ENCODE measurements around the gene FMO4.
"Not testable (repeated sequence)": the region's sequence is repeated elsewhere in the genome, so short reads cannot be mapped to it uniquely, and the experiment has no call there.

The FMO4 gene

GRCh38 chr1:171313835-171314320 lies at the start of gene FMO4:
Gene FMO4, plus strand, starts transcription at chr1:171314183. Its CDS starts 5,643 bp downstream, at chr1:171319826.
- peak; percentile 96 for DNase-seq

GRCh38 chr1:171265686-171266085 lies 48.3 kb upstream of the FMO4 start:
- no peak for DNase-seq

- DNase-seq: no peak
Observed at GRCh38 chr1:171266930-171267329, 47.1 kb upstream of the FMO4 start.

- DNase-seq: no peak
Observed at GRCh38 chr1:171267391-171267790, 46.6 kb upstream of the FMO4 start.

DNA sequence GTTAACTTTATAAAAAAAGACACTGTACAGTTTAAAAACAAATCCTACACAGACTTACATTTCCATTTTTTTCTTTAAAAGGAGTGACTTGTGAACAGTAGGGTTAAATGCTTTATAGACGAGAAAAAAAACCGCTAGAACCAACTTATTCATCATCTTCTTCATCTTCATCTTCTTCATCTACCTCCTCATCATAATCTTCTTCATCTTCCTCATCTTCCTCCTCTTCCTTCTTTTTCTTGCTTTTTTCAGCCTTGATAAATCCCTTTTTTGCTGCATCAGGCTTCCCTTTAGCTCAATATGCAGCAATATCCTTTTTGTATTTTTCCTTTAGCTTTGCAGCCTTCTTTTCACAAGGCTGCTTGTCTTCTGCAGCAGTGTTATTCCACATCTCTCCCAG lies 43.2 kb upstream of the FMO4 start:
- DNase-seq: no peak

DNA sequence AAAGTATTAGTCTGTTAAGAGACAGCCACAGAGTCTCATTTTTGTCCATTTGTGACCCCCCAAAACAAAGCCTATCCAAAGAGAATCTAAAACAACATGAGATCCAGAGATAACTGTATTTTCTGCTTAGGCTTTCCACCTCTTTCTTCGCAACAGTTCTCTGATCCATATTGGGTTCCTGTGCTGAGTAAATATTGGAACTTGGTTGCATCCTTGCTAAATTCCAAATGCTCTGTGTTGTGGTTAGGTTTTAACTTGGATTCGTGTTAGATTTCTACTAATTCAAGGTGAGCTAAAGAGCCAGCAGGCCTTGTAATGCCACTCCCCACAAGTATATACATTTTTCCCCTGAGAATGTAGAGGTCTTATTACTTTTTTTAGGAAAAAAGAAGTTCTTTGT lies 36.4 kb upstream of the FMO4 start:
- no peak for DNase-seq

DNA sequence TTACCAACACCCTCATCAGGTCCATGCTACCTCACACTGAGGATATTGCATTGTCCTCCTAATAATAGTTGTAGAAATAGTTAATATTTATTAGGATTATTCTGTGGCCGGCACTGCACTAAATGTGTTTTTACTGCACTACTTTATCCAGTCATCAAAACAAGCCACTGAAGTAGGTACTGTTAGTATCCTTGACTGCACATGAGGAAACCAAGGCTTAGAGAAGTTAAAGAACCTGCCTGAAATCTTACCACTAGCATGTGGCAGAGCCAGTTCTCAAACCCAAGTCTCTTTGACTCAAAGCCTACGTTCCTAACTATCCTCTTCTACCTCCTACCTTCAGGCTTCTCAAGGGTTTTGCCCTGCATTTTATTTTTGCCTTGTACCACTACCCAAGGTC lies 34.7 kb upstream of the FMO4 start:
- DNase-seq: no peak

- DNase-seq: no peak
Observed at GRCh38 chr1:171279678-171280077, 34.3 kb upstream of the FMO4 start.

GRCh38 chr1:171280599-171280998 lies 33.4 kb upstream of the FMO4 start:
- no peak for DNase-seq

GRCh38 chr1:171286032-171286705 lies 27.8 kb upstream of the FMO4 start:
- no peak for DNase-seq

GRCh38 chr1:171290621-171291020 lies 23.4 kb upstream of the FMO4 start:
- no peak for DNase-seq

GRCh38 chr1:171292799-171293198 lies 21.2 kb upstream of the FMO4 start:
- no peak for DNase-seq

GRCh38 chr1:171295383-171295782 lies 18.6 kb upstream of the FMO4 start:
- DNase-seq: not testable (repeated sequence)

DNA sequence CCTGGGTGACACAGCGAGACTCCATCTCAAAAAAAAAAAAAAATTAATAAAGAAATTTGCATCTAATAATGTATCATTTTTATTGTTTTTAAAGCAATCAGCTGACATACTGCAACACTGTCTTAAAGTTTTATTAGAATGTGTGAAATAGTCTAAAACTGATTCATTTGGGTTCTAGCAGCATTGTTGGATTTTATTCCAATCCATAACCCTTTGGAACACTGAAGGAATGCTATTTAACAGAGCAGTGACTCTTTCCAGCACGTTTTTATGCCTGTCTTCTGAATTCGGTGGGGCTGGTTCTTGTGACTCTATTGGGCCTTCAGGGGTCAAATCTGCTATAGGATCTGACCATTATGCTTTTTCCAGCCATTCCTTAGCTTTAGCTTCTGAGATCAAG lies 18.2 kb upstream of the FMO4 start:
- no peak for DNase-seq

- DNase-seq: no peak
Observed at GRCh38 chr1:171296897-171297296, 17.1 kb upstream of the FMO4 start.

- no peak for DNase-seq
Observed at GRCh38 chr1:171298696-171299095, 15.3 kb upstream of the FMO4 start.

- no peak for DNase-seq
Observed at GRCh38 chr1:171299342-171299741, 14.6 kb upstream of the FMO4 start.

- no peak for DNase-seq
Observed at GRCh38 chr1:171300401-171300800, 13.6 kb upstream of the FMO4 start.

DNA sequence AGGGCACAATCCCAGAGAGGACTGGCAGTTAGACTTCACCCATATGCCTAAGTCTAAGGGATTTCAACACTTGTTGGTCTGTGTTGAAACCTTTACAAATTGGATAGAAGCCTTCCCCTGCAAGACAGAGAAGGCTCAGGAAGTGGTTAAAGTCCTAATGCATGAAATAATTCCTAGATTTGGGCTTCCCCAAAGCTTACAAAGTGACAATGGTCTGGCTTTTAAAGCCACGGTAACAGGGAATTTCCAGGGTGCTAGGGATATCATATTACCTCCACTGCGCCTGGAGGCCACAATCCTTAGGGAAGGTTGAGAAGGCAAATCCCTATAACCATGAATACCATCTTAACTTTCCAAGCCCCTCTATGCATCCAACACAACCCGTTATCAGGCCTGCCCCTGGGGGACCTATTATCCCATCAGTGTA lies 3.3 kb upstream of the FMO4 start:
- no peak for DNase-seq

DNA sequence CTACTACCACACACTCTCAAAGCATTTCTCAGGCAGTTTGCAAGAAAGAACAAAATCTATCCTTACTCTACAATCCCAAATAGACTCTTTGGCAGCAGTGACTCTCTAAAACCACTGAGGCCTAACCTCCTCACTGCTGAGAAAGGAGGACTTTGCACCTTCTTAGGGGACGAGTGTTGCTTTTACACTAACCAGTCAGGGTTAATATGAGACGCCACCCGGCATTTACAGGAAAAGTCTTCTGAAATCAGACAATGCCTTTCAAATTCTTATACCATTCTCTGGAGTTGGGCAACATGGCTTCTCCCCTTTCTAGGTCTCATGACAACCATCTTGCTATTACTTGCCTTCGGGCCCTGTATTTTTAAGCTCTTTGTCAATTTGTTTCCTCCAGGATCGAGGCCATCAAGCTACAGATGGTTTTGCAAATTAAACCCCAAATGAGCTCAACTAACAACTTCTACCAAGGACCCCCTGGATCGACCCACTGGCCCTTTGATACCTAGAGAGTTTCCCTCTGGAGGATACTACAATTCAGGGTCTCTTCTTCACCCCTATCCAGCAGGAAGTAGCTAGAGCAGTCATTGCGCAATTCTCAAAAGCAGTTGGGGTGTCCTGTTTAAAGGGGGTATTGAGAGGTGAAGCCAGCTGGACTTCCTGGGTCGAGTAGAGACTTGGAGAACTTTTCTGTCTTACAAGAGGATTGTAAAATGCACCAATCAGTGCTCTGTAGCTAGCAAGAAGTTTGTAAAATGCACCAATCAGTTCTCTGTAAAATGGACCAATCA lies 2.0 kb upstream of the FMO4 start:
- no peak for DNase-seq

- DNase-seq: no peak
Observed at GRCh38 chr1:171313319-171313834, 606 bp upstream of the FMO4 start.

GRCh38 chr1:171329251-171329650 lies 15.3 kb downstream of the FMO4 start:
- no peak for DNase-seq

DNA sequence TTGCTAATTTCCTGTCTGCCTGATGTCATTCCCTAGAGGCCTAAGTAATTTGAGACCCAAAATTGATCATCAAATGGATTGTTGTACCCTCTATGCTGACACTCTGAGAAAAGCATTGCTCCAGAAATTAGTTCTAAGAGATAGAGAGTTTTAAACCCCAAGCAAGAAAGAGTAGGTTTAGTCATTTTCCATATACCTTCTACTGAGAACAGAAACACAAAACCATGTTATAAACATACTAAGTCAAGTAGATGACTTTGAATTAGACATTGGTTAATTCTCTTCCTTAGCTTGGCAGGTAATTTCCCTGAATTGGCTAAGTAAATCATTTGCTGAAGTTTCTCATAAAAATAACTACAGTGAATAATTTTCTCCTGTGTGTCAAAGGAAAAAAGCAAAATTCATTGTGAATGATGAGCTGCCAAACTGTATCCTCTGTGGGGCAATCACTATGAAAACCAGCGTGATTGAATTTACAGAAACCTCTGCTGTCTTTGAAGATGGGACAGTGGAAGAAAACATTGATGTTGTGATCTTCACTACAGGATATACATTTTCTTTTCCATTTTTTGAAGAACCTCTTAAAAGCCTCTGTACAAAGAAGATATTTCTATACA lies 20.1 kb downstream of the FMO4 start:
- no peak for DNase-seq

- DNase-seq: no peak
Observed at GRCh38 chr1:171335964-171336363, 22.0 kb downstream of the FMO4 start.
